Nephron progenitor cell (in vitro differentiated cells): ENCODE data around the gene WASHC4.

Source experiments
- DNase-seq: peaks from one replicate; pipeline ENCODE4 v3.0.0; 2021
- H3K27ac Mint-ChIP-seq: 2 replicates; pipeline ENCODE4 v1.8.0; 2021; ENCODE audit warnings: mild to moderate bottlenecking, moderate library complexity, mixed read lengths
- H3K27me3 Mint-ChIP-seq: 2 replicates; pipeline ENCODE4 v1.8.0; 2021; ENCODE audit warnings: mild to moderate bottlenecking, low read depth, mixed read lengths; ENCODE audit not compliant: poor library complexity
- H3K36me3 Mint-ChIP-seq: 2 replicates; pipeline ENCODE4 v1.8.0; 2021; ENCODE audit warnings: low read depth, mixed read lengths
- H3K4me1 Mint-ChIP-seq: 2 replicates; pipeline ENCODE4 v1.8.0; 2021; ENCODE audit warnings: mixed read lengths
- H3K4me3 Mint-ChIP-seq: 2 replicates; pipeline ENCODE4 v1.8.0; 2021; ENCODE audit warnings: mild to moderate bottlenecking, moderate library complexity, mixed read lengths
- H3K9me3 Mint-ChIP-seq: 2 replicates; pipeline ENCODE4 v1.8.0; 2021; ENCODE audit warnings: mild to moderate bottlenecking, moderate library complexity, mixed read lengths
- CTCF ChIP-seq: fragments of 200-600 bp; sonication (generic); IDR thresholded peaks from 2 replicates; pipeline ENCODE4 v1.5.0; 2021; ENCODE audit warnings: antibody characterized with exemption

Gene WASHC4

GRCh38 chr12:105078712-105079570 lies 28.6 kb upstream of the WASHC4 start:
- no peaks in the 10 kb centered on the region for H3K36me3 Mint-ChIP-seq
- H3K4me1 Mint-ChIP-seq: peaks cover 12% of the 10 kb centered on the region
- H3K9me3 Mint-ChIP-seq: no peaks in the 10 kb centered on the region
- DNase-seq: no peak
- H3K27me3 Mint-ChIP-seq: peaks cover 9% of the 10 kb centered on the region
- no peak overlapping the region for H3K27ac Mint-ChIP-seq
- no peak for TF ChIP-seq CTCF
- no peak overlapping the region for H3K4me3 Mint-ChIP-seq

GRCh38 chr12:105083031-105083430 lies 24.5 kb upstream of the WASHC4 start:
- peaks cover 8% of the 10 kb centered on the region for H3K36me3 Mint-ChIP-seq
- peaks cover 10% of the 10 kb centered on the region for H3K27me3 Mint-ChIP-seq
- H3K9me3 Mint-ChIP-seq: peaks cover 15% of the 10 kb centered on the region
- H3K27ac Mint-ChIP-seq: no peak overlapping the region
- H3K4me1 Mint-ChIP-seq: peaks cover 13% of the 10 kb centered on the region
- TF ChIP-seq CTCF: no peak
- H3K4me3 Mint-ChIP-seq: peak overlapping the region; percentile 32
- no peak for DNase-seq

- H3K36me3 Mint-ChIP-seq: peaks cover 8% of the 10 kb centered on the region
- no peak for TF ChIP-seq CTCF
- H3K9me3 Mint-ChIP-seq: peaks cover 15% of the 10 kb centered on the region
- H3K4me3 Mint-ChIP-seq: peak overlapping the region; percentile 87
- no peak overlapping the region for H3K27ac Mint-ChIP-seq
- peak; percentile 22 for DNase-seq
- peaks cover 13% of the 10 kb centered on the region for H3K27me3 Mint-ChIP-seq
- H3K4me1 Mint-ChIP-seq: peaks cover 13% of the 10 kb centered on the region
These were observed 23.9 kb upstream of the WASHC4 start for GRCh38 chr12:105083551-105084105.

GRCh38 chr12:105084251-105085250 lies 23.0 kb upstream of the WASHC4 start, which contains the start of gene ALDH1L2:
Gene ALDH1L2, minus strand, starts transcription at chr12:105084458. Its CDS starts 22 bp downstream, at chr12:105084436.
- H3K27me3 Mint-ChIP-seq: peaks cover 13% of the 10 kb centered on the region
- peaks cover 8% of the 10 kb centered on the region for H3K36me3 Mint-ChIP-seq
- DNase-seq: peak; percentile 83
- H3K4me1 Mint-ChIP-seq: peaks cover 13% of the 10 kb centered on the region
- no peak within 1 kb of the TSS for H3K27ac Mint-ChIP-seq
- H3K9me3 Mint-ChIP-seq: peaks cover 15% of the 10 kb centered on the region
- no peak for TF ChIP-seq CTCF
- H3K4me3 Mint-ChIP-seq: peak within 1 kb of the TSS; percentile 87

- Mint-ChIP-seq H3K9me3 (peaks cover 15% of the 10 kb centered on the region), H3K27me3 (peaks cover 20% of the 10 kb centered on the region), H3K4me1 (peaks cover 14% of the 10 kb centered on the region), H3K4me3 (peak overlapping the region; percentile 46), H3K36me3 (peaks cover 8% of the 10 kb centered on the region), H3K27ac (no peak overlapping the region)
- no peak for TF ChIP-seq CTCF
- DNase-seq: no peak
These were observed 22.0 kb upstream of the WASHC4 start for GRCh38 chr12:105085501-105085900.
